Medulla oblongata (tissue), 1 donor: Measurements from ENCODE around the gene EDARADD.
A peak's percentile ranks its signal among the peaks of the same experiment; 100 is the strongest.
"Not testable (repeated sequence)": the region's sequence is repeated elsewhere in the genome, so short reads cannot be mapped to it uniquely, and the experiment has no call there.

Experiments
- DNase-seq: peaks from one replicate; pipeline ENCODE4 v3.0.0-alpha.2; 2015; ENCODE audit errors: extremely low spot score

EDARADD gene

GRCh38 chr1:236433819-236434315, 39.8 kb downstream of the EDARADD start:
- no peak for DNase-seq

- DNase-seq, result no peak
These were observed 44.5 kb downstream of the EDARADD start for GRCh38 chr1:236438614-236439013.

- no peak for DNase-seq
These were observed 46.3 kb downstream of the EDARADD start for GRCh38 chr1:236440373-236440772.

GRCh38 chr1:236450779-236451178, 56.7 kb downstream of the EDARADD start:
- DNase-seq, result no peak

- DNase-seq, result no peak
These were observed 57.8 kb downstream of the EDARADD start for GRCh38 chr1:236451796-236452373.

- no peak for DNase-seq
These were observed 61.2 kb downstream of the EDARADD start for GRCh38 chr1:236455243-236455642.

GRCh38 chr1:236457775-236458174, 63.7 kb downstream of the EDARADD start:
- no peak for DNase-seq

- DNase-seq, result no peak
These were observed 64.9 kb downstream of the EDARADD start for GRCh38 chr1:236458996-236459395.

- no peak for DNase-seq
These were observed 66.0 kb downstream of the EDARADD start for GRCh38 chr1:236460103-236460502.

GRCh38 chr1:236464197-236464596, 70.1 kb downstream of the EDARADD start:
- not testable (repeated sequence) for DNase-seq

- DNase-seq, result no peak
These were observed 71.3 kb downstream of the EDARADD start for GRCh38 chr1:236465231-236465958.

GRCh38 chr1:236465959-236466303, 71.8 kb downstream of the EDARADD start:
- DNase-seq, result no peak

- no peak for DNase-seq
These were observed 73.2 kb downstream of the EDARADD start for GRCh38 chr1:236467327-236467641.

- no peak for DNase-seq
These were observed 74.5 kb downstream of the EDARADD start for GRCh38 chr1:236468625-236469024.

- DNase-seq, result no peak
These were observed 75.4 kb downstream of the EDARADD start for GRCh38 chr1:236469466-236469865.

GRCh38 chr1:236471096-236471495, 77.0 kb downstream of the EDARADD start:
- no peak for DNase-seq

- no peak for DNase-seq
These were observed 77.6 kb downstream of the EDARADD start for GRCh38 chr1:236471653-236472052.

- DNase-seq, result no peak
These were observed 79.0 kb downstream of the EDARADD start for GRCh38 chr1:236472850-236473788.

- DNase-seq, result no peak
These were observed 81.9 kb downstream of the EDARADD start for GRCh38 chr1:236476019-236476418.

- no peak for DNase-seq
These were observed 86.8 kb downstream of the EDARADD start for GRCh38 chr1:236480758-236481436.

- peak; percentile 54 for DNase-seq
These were observed 90.4 kb downstream of the EDARADD start for GRCh38 chr1:236484310-236484971.
